ENCODE measurements around the gene RCVRN.

- TF ChIP-seq CTCF (IDR thresholded peaks at IDR 0.05) (no peak), POLR2A (IDR thresholded peaks at IDR 0.05) (no peak), POLR2AphosphoS5 (IDR thresholded peaks at IDR 0.05; ENCODE audit: insufficient read depth in 1 of 2, low read depth in 1 of 2) (no peak)
Observed at GRCh38 chr17:9942885-9943284, 37.8 kb upstream of the RCVRN start.

All from vagina (tissue), 2 donors.